HG03139 (cell line): ENCODE measurements around the gene ARMC12.

Experiments
- ATAC-seq: cut with Tn5 transposase; IDR thresholded peaks from one replicate; pipeline ENCODE4 v1.9.1; 2021; ENCODE audit not compliant: unreplicated experiment

Gene ARMC12

GRCh38 chr6:35797837-35798526 is 61.1 kb downstream of the ARMC12 start:
- no peak for ATAC-seq
